ENCODE data around the gene CCNY.
"Not testable (repeated sequence)": the region's sequence is repeated elsewhere in the genome, so short reads cannot be mapped to it uniquely, and the experiment has no call there.

Gene CCNY

DNA sequence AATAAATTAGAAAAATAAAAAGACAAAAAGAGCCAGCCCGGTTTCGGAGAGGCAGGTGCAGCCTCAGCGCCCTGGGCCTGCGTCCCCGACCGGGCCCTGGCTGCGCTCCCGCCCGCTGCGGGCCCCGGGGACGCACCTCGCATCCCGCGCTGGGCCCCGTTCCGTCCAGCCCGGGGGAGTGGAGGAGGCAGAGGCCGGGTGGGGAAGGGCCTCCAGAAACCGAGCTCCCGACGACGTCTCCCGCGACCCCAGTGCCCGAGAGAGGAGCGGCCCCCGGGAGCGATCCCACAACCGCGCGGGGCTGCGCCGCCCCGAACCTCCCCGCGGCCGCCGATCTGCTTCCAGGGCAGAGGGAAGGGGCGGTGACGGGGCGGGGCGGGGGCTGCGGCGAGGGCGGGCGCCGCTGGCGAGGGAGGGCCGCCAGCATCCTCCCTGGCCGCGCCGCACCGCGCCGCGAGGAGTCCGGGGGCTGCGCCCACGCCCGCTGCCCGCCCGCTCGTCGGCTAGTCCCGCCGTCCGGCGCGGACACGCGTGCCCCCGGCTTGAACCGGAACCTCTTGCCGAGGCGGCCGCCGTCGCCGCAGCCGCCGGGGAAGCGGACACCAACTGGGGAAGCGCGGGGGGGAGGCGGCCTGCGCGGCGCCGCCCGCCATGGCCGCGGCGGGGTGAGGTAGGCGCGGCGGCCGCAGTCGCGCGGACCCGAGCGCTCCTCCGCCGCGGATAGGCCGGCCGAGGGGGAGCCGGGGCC lies at the start of gene CCNY:
TSS of gene CCNY (plus strand) at position 426 of the 748 bp plus-strand sequence. CDS start 545 bp downstream, outside the sequence.
- DNase-seq: peak; percentile 82

DNA sequence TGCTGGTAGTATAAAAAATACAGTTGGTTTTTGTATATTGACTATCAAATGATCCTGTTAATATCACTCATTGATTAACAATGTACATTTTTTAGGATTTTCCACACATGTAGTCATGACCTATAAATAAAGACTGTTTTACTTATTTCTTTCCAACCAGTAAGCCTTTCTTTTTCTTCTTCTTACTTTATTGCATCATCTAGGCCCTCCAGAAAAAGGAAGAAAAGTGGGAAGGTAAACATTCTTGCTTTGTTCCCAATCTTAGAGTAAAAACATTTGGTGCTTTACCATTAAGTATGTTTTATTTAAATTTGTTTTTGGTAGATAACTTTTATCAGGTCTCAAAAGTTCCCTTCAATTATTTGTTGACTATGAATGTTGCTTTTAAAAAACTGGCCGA lies 47.1 kb upstream of the CCNY start:
- no peak for DNase-seq

DNA sequence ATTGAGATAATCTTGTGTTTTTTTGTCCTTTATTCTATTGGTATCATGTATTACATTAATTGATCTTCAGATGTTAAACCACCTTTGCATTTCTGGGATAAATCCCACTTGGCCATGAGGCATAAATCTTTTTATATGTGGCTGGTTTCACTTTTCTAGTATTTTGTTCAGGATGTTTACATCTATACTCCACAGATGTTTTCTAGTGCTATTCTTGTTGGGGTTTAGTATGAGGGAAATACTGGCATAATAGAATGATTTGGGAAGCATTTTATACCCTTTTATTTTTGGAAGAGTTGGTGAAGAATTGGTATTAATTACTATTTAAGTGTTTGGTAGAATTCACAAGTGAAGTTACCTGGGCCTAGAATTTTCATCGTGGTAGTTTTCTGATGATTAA lies 41.8 kb upstream of the CCNY start:
- DNase-seq: no peak

DNA sequence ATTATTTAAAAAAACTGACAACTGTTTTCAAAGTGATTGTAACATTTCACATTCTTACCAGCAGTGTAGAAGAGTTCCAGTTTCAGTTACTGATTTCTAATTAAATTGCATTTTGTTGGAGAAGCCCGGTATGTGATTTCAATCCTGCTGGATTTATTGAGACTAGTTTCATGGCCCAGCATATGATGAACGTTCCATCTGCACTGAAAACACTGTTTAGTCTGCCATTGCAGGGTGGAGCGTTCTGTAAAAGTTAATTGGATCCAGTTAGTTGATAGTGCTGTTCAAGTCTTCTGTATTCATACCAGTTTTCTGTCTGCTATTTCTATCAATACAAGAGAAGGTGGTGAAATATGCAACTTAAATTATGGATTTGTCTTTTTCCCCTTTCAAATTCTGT lies 37.3 kb upstream of the CCNY start:
- no peak for DNase-seq

DNA sequence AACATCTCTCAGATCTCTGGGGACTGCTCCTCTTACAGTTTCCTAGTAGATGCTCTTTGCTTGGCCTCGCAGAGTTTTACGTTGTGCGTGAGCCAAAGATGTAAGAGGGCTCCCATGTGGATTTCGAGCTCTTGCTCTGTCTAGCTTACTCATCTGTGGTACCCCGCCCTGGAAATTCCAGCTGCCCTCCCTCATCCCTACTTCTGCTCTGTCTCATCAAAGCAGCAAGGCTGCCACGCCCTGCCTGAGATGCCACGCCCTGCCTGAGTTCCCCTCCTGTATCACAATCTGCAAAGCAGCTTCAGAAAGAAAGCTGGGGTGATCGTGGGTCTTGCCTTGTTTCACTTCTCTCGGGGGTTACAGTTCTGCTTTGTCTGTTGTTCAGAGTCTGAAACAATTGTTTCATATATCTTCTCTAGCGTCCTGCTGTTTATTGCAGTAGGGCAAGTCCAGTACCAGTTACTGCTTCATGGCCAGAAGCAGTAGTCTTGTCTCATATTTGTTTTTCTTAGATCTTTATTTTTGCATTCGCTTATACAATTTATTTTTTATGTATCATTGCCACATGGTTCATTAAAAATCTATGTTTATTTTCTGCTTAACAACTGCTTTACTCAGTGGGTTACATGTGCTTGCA lies 36.1 kb upstream of the CCNY start:
- DNase-seq: peak; percentile 73

DNA sequence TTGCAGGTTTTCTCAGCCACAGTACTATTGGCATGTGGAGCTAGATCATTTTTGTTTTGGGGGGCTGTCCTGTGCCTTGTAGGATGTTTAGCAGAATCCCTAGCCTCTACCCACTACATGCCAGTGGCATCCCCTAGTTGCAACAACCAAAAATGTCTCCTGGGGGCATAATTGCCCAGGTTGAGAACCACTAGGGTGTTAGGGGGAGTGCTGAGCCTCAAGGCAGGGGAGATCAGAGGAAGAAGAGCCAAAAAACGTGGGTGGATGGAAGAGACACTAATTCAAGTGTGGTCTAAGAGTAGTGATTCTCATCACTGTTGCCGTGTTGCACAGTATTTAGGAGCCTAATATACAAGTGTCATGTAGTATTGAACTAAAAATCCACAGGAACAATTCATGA lies 31.7 kb upstream of the CCNY start:
- no peak for DNase-seq

DNA sequence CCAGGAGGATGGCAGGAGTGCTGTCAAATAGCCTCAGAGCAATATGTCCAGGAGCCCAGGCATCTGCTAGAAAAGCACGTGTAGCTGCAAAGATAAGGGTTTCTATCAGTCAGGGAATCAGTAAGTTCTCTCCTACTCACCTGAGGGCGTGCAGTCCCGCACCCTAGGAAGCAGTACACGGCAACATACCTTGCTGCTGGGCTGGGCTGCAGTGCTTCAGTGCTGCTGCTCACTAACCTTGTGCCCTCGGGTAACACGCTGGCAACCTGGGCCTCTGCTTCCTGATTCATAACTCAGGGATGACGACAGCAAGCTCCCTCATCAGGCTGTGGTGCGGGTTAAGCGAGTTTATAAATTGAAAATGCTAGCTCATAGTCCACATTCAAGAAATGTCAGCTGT lies 29.5 kb upstream of the CCNY start:
- DNase-seq: peak; percentile 21

DNA sequence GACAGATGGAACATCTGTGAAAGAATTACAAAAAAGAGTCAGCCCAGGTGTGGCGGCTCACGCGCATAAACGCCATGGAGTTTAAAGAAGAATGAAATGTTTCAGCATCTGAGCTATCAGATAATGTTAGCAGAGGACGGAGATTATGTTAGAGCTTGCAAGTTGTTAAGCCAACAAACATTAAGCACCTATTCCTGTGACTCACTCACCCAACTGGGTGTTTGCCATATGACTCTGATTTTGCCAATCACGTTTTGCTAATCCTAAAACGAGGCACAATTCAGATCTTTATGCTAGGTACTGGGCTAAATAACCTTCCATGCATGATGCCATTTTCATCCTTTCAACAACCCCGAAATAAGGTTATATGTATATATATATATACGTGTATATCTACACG lies 29.0 kb upstream of the CCNY start:
- DNase-seq: no peak

DNA sequence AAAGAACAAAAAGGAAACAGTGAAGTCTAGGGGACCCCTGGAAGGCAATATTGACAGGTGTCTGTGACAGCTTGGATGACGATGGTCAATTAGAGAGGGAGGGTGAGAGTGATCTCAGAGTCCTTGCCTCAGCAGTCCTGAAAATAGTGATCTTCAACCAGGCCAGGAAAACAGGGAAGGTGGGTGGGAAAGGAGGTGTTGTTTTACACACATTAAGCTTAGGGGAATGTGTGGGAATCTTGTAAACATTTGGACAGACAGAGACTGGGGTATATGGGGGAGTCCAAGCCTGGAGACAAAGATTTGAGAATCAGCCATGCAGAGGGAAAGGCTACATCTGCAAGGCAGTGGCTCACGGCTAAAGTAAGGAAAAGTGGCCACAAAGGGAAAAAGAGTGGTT lies 27.5 kb upstream of the CCNY start:
- DNase-seq: no peak

DNA sequence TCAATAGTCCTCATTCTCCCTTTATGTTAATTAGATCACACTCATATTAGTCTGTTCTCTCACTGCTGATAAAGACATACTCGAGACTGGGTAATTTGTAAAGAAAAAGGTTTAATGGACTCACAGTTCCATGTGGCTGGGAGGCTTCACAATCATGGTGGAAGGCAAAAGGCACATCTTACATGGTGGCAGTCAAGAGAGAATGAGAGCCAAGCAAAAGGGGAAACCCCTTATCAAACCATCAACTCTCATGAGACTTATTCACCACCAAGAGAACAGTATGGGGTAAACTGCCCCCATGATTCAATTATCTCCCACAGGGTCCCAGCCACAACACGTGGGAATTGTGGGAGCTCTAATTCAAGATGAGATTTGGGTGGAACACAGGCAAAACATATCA lies 22.2 kb upstream of the CCNY start:
- DNase-seq: not testable (repeated sequence)

DNA sequence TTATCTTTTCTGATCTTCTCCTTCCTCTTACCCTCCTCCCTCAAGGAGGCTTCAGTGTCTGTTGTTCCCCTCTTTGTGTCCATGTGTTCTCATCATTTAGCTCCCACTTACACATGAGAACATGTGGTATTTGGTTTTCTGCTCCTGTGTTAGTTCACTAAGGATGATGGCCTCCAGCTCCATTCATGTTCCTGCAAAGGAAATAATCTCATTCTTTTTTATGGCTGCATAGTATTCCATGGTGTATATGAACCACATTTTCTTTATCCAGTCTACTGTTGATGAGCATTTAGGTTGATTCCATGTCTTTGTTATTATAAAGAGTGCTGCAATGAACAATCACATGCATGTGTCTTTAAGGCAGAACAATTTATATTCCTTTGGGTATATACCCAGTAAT lies 21.1 kb upstream of the CCNY start:
- not testable (repeated sequence) for DNase-seq

DNA sequence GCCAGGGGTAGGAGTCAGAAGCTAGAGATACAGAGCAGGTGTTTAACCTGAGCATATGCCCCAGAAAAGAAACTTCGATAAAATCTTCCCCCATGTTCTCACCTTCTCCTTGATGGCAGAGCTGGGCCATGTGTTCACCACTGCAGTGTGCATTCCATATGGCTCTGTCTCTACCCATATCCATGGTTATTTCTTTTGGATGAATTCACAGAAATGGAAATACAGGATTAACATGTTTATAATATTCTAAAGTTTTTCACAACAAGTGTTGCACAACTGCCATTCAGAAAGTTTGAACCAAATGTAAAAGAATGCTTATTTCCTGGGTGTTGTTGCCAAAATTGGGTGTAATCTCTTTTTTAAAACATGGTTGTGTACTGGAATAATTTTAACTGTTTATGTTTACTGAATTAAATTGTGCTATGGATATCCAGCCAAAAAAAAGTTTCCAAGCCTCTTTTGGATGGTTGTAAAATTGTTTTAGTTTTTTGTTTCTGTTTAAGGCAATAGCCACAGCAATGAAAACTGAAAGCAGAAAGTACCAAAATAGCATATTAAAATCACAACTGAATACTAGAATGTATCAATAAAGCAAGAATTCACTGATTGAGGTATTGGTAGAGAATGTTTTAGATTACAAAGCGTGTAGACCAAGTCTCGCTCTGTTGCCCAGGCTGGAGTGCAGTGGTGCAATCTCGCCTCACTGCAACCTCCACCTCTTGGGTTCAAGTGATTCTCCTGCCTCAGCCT lies 19.9 kb upstream of the CCNY start:
- DNase-seq: no peak

DNA sequence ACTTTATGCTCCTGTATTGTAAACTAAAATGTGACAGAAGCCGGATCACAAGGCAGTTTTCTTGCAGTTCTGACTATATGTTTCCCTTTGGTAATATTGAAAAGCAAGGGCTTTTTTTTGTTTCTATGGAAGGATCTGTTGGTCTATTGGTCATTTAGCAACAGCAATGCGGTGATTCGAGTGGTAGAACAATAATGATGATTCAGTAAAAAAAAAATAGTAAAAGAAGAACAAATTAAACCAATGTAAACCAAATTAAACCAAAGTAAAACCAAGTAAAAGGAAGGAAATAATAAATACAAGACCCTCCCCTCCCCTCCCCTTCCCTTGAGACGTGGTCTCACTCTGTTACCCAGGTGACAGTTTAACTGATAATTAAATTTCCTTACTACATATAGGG lies 17.8 kb upstream of the CCNY start:
- no peak for DNase-seq

DNA sequence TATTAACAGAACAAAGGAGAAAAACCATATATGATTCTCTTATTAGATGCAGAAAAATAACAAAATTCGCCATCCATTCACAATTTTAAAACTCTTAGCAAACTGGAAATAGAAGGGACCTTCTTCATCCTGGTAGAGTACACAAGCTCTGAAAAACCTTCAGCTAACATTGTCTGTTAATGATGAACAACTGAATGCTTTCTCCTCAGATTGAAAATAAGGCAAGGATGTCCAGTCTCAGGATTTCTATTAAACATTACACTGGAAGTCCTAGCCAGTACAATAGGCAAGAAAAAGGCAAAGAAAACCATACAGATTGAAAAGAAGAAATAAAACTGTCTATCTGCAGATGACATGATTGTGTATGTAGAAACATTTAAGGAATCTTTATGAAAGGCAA lies 16.0 kb upstream of the CCNY start:
- no peak for DNase-seq

DNA sequence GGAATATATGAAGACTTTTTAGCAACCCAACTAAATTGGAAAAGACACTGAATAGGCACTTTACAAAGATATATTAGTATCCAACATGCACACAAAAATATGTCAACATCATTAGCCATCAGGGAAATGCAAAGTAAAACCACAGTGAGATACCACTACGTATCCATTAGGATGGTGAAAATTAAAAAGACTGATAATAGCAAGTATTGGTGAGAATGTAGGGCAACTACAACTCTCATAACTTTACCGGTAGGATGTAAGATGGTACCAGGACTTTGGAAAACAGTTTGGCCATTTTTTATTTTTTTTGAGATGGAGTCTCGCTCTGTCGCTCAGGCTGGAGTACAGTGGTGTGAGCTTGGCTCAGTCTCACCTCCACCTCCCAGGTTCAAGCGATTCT lies 13.7 kb upstream of the CCNY start:
- no peak for DNase-seq

DNA sequence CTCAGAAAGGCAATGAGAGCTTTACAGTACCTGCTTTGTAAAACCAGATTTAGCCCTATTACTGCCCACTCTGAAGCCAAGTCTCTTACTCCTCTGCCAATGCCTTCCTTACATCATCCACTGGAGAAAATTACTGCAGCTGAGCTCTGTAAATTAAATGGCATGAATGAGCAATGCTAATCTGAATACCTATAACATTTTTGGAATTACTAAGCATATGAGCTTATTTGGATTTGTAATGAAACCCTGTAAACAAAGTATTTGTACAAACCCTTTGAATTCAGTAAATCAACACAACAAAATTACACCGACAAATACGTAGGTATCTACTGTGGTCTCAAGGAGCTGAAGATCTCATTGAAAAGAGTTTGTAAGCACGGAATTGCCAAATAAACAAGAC lies 12.1 kb upstream of the CCNY start:
- DNase-seq: no peak

DNA sequence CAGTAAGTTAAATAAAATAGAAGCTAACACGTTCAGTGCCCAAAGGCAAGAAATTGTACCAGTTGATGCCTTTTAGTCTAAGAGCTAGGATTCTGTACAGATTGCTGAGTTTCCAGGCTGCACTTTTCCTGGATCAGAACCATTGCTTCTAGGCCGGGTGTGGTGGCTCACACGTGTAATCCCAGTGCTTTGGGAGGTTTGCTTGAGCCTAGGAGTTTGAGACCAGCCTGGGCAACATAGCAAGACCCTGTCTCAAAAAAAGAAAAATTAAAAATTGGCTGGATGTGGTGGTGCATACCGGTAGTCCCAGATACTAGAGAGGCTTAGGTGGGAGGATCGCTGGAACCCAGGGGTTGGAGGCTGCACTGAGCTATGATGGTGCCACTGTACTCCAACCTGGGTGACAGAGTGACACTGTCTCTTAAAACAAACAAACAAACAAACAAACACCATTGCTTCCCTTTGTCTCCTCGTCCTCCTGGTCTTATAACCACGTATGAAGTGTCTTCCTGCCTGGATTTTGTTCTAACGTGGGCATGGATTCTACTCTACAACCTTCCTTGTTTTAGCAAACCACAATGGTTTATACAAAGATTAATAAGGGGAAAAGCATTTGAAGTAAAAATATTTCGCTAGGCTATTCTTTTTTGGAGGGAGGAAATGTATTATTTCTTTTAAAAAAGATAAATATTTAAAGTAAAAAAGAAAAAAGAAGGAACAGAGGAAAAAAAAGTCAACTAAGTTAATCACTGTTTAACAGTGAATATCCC lies 9.7 kb upstream of the CCNY start:
- DNase-seq: no peak

DNA sequence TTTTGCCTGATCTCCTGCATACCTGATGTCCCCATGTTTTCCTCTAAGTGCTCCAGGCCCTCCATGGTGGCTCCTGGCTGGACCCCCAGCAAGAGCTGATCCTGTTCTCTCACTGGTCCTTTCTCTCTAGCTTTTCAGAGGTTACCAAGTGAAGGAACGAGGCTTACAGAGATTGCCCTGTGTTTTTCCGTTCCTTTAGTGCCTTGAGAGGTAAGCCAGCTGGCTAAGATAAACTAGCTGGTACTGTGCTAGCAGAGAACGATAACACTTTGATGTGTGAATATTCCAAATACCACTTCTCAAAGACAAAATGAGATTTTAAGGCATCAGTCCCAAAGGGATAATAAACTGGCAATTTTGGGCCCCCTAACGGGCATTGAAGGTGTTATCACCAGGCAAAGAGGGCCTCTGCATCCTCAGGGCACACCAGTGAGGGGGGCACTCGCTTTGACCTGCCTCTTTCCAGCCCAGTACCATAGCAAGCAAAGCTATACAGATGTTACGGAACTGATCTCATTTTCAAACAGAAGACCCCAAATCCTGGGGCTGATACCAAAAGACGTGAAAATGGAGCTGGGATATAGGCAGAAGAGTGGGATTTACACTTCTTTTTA lies 8.4 kb upstream of the CCNY start:
- DNase-seq: no peak

DNA sequence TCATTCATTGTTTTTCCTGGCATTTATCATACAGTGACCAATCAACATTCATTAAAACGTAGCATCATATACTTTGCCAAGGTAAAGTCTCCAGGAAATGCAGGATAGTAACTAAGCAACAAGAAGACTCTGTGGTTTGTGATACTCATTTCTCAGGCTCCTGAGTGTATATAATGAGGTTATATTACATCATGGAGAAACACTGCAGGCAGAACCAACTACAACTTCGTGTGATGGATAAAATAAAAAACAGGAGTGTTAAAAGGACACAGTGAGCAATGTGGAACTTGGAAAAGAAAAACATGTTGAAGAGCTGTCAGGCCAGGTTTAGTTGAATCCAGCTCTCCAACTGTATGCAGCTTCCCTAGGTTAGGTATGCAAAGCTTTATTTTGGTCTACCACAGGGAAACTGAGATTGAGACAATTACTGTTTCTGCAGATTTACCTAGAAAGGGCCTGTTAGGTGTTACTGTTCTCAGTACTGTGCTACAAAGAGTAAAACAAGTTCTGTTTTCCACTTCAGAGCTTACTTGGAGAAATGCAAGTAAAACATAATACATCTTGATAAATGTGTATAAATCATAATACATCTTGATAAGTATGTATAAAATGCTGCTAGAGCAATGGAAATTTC lies 7.8 kb upstream of the CCNY start:
- no peak for DNase-seq

DNA sequence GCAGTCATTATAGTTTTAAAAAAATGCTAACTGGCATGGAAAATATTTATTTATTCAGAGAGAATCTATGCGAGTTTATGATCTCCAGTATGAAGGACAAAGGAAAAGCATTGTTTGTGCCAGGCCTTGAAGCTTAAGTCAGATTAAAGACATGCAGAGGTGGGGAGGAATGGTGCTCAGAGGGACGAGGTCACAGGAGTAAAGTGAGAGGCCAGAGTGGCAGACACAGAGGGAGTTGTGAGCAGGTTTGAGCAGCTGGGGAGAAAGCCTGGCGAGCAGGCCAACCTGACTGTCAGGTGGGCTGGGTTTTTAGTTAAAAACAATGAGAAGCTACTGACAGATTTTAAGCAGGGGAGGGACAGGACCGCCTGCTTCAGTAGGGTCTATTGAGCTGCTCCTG lies 6.8 kb upstream of the CCNY start:
- DNase-seq: no peak

DNA sequence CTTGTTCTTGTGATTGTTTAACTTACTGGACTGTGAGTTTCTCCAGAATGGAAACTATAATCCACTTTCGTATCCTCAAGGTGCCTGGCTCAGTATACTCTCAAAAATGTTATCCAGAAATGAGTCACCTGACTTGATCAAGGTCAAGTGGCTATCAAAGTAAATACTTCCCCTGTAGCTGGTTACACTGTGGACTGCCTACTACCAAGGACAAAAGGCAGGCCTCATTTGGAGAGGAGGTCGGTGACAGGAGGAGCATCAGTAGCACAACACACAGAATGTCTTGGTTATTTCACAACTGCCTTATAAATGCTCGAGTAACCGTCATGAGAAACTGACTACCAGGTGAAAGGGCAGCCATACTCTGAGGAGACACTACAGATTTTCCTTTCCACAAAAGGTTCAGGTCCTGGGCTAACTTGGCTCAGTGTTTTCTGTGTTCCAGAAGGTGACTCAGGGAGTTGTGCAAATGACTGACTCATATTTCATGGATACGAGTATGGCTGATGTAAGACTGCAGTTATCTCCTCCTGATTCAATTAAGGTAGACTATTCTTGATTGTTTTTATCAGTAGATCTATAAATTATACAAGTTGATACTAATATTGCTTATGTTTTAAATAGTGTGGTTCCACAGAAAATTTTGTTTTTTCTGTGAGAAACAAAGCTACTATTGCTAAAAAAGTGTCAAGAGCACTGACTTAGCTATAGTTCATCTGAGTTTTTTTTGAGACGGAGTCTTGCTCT lies 4.2 kb upstream of the CCNY start:
- peak; percentile 9 for DNase-seq

DNA sequence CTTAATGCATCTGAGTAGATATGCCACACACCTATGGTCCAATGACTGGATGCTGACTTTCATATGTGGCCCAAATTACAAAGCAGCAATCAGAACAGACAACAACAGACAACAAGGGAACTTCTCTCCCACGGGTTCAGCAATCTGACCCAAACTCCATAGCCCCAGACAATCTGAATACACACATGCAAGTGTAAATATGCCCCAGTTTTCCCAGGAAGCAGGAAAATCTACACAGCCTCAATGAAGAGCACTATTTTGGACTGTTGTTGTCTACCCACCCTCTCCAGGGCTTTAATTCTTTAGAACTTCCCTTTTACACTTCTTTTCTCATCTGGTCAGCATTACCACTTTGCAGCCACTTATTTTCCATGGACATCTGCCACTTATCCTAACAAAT lies 2.0 kb upstream of the CCNY start:
- no peak for DNase-seq
